ENCODE measurements around the gene RGS9BP. TPM values are rescaled to one million over a fixed set of nuclear protein-coding genes. Genes with fewer than 3 reads are reported as not detected.

Gene RGS9BP
- total and polyA plus RNA-seq, 10 of the 15 experiments (the other 5 are each of a cell fraction or from before 2014, with no cell fraction given), result 0.01 to 0.10 (median 0.05) TPM; not detected in 6

- peak; percentile 23 for TF ChIP-seq HDAC6 (IDR thresholded peaks at IDR 0.05; ENCODE audit: unreplicated experiment)
- TF ChIP-seq CHD4 (IDR thresholded peaks at IDR 0.05), result no peak
- no peak for TF ChIP-seq ELK1 (IDR thresholded peaks at IDR 0.05; ENCODE audit: low read depth, low read length)
- TF ChIP-seq CREM (IDR thresholded peaks at IDR 0.05; ENCODE audit: low read depth), result peak; percentile 75
- TF ChIP-seq, protein P1, sequence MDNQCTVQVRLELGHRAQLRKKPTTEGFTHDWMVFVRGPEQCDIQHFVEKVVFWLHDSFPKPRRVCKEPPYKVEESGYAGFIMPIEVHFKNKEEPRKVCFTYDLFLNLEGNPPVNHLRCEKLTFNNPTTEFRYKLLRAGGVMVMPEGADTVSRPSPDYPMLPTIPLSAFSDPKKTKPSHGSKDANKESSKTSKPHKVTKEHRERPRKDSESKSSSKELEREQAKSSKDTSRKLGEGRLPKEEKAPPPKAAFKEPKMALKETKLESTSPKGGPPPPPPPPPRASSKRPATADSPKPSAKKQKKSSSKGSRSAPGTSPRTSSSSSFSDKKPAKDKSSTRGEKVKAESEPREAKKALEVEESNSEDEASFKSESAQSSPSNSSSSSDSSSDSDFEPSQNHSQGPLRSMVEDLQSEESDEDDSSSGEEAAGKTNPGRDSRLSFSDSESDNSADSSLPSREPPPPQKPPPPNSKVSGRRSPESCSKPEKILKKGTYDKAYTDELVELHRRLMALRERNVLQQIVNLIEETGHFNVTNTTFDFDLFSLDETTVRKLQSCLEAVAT (IDR thresholded peaks at IDR 0.05), result no peak
- TF ChIP-seq NFXL1 (IDR thresholded peaks at IDR 0.05; ENCODE audit: borderline replicate concordance), result no peak
- TF ChIP-seq, protein P2, sequence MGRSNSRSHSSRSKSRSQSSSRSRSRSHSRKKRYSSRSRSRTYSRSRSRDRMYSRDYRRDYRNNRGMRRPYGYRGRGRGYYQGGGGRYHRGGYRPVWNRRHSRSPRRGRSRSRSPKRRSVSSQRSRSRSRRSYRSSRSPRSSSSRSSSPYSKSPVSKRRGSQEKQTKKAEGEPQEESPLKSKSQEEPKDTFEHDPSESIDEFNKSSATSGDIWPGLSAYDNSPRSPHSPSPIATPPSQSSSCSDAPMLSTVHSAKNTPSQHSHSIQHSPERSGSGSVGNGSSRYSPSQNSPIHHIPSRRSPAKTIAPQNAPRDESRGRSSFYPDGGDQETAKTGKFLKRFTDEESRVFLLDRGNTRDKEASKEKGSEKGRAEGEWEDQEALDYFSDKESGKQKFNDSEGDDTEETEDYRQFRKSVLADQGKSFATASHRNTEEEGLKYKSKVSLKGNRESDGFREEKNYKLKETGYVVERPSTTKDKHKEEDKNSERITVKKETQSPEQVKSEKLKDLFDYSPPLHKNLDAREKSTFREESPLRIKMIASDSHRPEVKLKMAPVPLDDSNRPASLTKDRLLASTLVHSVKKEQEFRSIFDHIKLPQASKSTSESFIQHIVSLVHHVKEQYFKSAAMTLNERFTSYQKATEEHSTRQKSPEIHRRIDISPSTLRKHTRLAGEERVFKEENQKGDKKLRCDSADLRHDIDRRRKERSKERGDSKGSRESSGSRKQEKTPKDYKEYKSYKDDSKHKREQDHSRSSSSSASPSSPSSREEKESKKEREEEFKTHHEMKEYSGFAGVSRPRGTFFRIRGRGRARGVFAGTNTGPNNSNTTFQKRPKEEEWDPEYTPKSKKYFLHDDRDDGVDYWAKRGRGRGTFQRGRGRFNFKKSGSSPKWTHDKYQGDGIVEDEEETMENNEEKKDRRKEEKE (IDR thresholded peaks at IDR 0.05), result 0 out of 2 replicates have a peak, but pooled peaks have one; percentile 29
- TF ChIP-seq RCOR1 (conservative IDR thresholded peaks at IDR 0.05; ENCODE audit: low read depth, low read length), result no peak
- no peak for TF ChIP-seq MTA2 (IDR thresholded peaks at IDR 0.05; ENCODE audit: low read depth)
- 0 out of 2 replicates have a peak, but pooled peaks have one; percentile 32 for TF ChIP-seq CBX5 (IDR thresholded peaks at IDR 0.05; ENCODE audit: low read depth)
- no peak for TF ChIP-seq JUND (IDR thresholded peaks at IDR 0.05; ENCODE audit: low read depth, low read length)
- no peak for TF ChIP-seq IRF4 (IDR thresholded peaks at IDR 0.05; ENCODE audit: low read depth, low read length)
- TF ChIP-seq SPI1 (IDR thresholded peaks at IDR 0.05; ENCODE audit: borderline replicate concordance, insufficient read depth, low read depth, low read length), result no peak
- TF ChIP-seq ZNF207 (IDR thresholded peaks at IDR 0.05; ENCODE audit: borderline replicate concordance), result no peak
- TF ChIP-seq BHLHE40 (IDR thresholded peaks at IDR 0.05; ENCODE audit: borderline replicate concordance in 1 of 2, low read depth in 2 of 2, low read length in 1 of 2), result peak in 1 of 2 experiments; percentile 79; a peak in 2 of 4 replicates
- TF ChIP-seq ZNF217 (IDR thresholded peaks at IDR 0.05), result no peak
- TF ChIP-seq NRF1 (conservative IDR thresholded peaks at IDR 0.05; ENCODE audit: low read depth, low read length), result peak; percentile 23; the same call in 1 of the 2 replicates
- no peak for TF ChIP-seq HSF1 (IDR thresholded peaks at IDR 0.05; ENCODE audit: low read depth, low read length)
- TF ChIP-seq ZZZ3 (IDR thresholded peaks at IDR 0.05; ENCODE audit: control insufficient read depth, insufficient read length, low read depth), result no peak
- TF ChIP-seq ZBTB33 (IDR thresholded peaks at IDR 0.05), result no peak
- no peak for TF ChIP-seq IKZF2 (IDR thresholded peaks at IDR 0.05)
Measured at GRCh38 chr19:32691952-32692726, 16.5 kb downstream of the RGS9BP start (continued).
